Muscle of leg (tissue), 11 donors: Measurements from ENCODE around the gene PIP4K2A. TPM values are rescaled to one million over a fixed set of nuclear protein-coding genes. Genes with fewer than 3 reads are reported as not detected.
A peak's percentile ranks its signal among the peaks of the same experiment; 100 is the strongest.

Source experiments
- DNase-seq: peaks from one replicate; pipeline ENCODE4 v3.0.0; 2013
- H3K27ac ChIP-seq: one replicate; pipeline ENCODE4 v1.5.1; 2013; ENCODE audit warnings: mild to moderate bottlenecking, low read length, control low read depth
- H3K27me3 ChIP-seq: one replicate; pipeline ENCODE4 v1.6.1; 2013; ENCODE audit warnings: low read length; ENCODE audit not compliant: control insufficient read depth, insufficient read depth
- H3K36me3 ChIP-seq: one replicate; pipeline ENCODE4 v1.6.1; 2013; ENCODE audit warnings: low read length; ENCODE audit not compliant: control insufficient read depth, insufficient read depth
- H3K4me1 ChIP-seq: one replicate; pipeline ENCODE4 v1.6.1; 2013; ENCODE audit warnings: low read length; ENCODE audit not compliant: control insufficient read depth, insufficient read depth
- H3K4me3 ChIP-seq: one replicate; pipeline ENCODE4 v1.5.1; 2013; ENCODE audit warnings: low read length, control low read depth
- H3K9me3 ChIP-seq: replicated peaks from 2 replicates; pipeline ENCODE4 v1.6.1; 2013; ENCODE audit warnings: low read depth, low read length; ENCODE audit not compliant: control insufficient read depth
- WGBS: methylation state at CpG from one replicate; pipeline ENCODE4 v1.1.5; 2013; ENCODE audit warnings: missing lambda C conversion rate; ENCODE audit not compliant: insufficient coverage; 5-methylcytosine and 5-hydroxymethylcytosine counted together
- polyA plus RNA-seq, 8 donors: library from polyadenylated mRNA; unstranded; fragments of 120-200 nt; gene quantifications; one replicate each; pipeline versions ENCODE4 v1.2.1 to v1.2.3, GENCODE V29; 2013; ENCODE audit warnings: inconsistent platforms in 1 of 8, low replicate concordance in 1 of 8; ENCODE audit not compliant: insufficient read length in 8 of 8, insufficient read depth in 1 of 8
- total RNA-seq: library from RNA; stranded (reverse); fragments of 120-200 nt; gene quantifications from one replicate; pipeline ENCODE4 v1.2.4, GENCODE V29; 2013

The PIP4K2A gene
- total and polyA plus RNA-seq, 9 donors = 15.4 to 22.4 (median 18.3) TPM

DNA sequence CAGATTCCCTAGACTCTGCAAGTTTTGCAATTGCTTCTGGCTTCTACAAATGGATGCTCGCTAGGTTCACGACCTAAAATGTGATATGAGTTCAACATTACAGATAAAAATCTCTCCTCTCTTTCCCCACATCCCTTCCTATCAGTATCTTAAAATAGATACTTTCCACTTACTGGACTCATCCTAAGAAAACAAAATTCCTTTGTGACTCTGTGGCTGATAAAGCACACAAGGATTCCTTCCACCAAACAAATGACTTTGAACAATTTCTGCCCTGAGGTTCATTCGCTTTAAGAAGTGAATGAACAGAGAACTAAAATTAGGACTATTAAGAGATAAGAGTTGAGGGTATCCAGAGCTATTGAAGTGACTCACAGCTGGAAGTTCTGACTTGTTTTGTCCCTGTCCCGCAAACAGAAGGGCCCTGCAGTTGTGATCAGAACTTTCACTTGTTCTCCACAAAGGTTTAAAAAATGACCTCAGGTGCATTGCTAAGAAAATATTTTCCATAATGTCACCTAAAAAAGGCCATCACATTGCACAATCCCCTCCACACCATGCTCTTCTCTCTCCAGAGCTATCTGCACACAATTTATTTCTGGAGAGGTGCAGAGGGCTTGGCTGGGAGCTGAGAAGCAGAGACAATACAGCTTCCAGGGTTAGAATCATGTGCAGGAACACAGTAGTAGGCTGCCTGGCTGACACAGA is 96.1 kb downstream of the PIP4K2A start:
- Histone ChIP-seq H3K4me3 (no peak overlapping the region), H3K27ac (no peak overlapping the region), H3K9me3 (no peaks in the 10 kb centered on the region), H3K4me1 (peaks cover 17% of the 10 kb centered on the region), H3K36me3 (no peaks in the 10 kb centered on the region), H3K27me3 (no peaks in the 10 kb centered on the region)
- 80% methylated on average over 1 of the region's 4 CpGs for WGBS
- no peak for DNase-seq

- WGBS = no CpG with 5 or more reads among the region's 3 CpGs
- no peak overlapping the region for H3K4me3 ChIP-seq
- H3K27me3 ChIP-seq = no peaks in the 10 kb centered on the region
- no peak overlapping the region for H3K27ac ChIP-seq
- H3K36me3 ChIP-seq = no peaks in the 10 kb centered on the region
- DNase-seq = no peak
- H3K4me1 ChIP-seq = peaks cover 17% of the 10 kb centered on the region
- no peaks in the 10 kb centered on the region for H3K9me3 ChIP-seq
Measured at GRCh38 chr10:22617516-22617915, 96.9 kb downstream of the PIP4K2A start.

DNA sequence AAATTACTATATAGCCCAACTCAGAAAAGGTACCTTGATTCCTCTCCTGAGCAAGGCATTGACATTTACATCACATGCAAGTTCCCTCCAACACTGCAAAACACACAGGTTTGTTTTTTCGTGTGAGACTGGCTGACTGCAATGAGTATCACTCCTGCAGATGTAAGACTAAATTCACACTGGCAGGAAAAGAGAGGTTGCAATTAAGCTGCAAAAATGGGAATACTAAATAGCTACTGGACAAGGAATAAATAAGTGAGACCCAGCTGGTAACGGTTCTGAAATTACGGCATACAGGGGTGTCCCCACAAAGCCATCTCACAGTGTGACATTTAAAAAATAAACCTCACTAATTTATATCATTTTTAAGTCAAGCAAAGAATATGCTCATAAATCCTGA is 97.3 kb downstream of the PIP4K2A start:
- H3K36me3 ChIP-seq = no peaks in the 10 kb centered on the region
- H3K27ac ChIP-seq = no peak overlapping the region
- no peaks in the 10 kb centered on the region for H3K27me3 ChIP-seq
- no peaks in the 10 kb centered on the region for H3K9me3 ChIP-seq
- H3K4me1 ChIP-seq = peaks cover 15% of the 10 kb centered on the region
- DNase-seq = no peak
- H3K4me3 ChIP-seq = no peak overlapping the region
- no CpG with 5 or more reads among the region's 3 CpGs for WGBS

DNA sequence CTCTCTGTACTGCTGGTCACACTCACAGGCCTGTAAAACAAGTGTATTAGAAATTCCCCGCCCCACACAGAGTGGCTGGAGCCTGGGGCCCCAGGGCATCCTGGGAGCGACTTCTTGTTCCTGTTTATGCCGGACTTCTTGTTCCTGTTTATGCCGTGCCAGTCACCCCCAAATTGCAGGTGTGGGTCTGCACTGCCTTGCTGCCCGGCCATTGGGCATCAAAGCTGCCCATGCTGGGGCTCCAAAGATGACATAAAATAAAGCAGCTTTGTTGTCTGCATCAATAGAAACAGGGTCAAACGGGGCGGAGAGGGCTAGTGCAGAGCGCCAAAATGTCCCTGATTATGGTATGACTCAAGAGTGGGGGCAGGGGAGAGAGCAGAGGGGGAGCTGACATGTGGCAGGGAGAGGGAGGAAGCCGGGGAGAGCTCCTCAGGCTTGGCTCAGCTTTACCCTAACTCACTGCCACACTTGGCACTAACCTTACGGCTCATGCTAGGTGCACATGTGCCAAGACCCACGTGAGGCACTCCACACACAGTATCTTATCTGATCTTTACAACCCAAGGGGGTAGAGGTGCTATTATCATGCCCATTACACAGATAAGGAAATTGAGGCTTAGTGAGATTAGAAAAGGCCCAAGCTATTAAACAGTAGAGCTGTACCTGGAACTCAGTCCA is 98.4 kb downstream of the PIP4K2A start:
- Histone ChIP-seq H3K4me1 (peaks cover 15% of the 10 kb centered on the region), H3K4me3 (no peak overlapping the region)

GRCh38 chr10:22615101-22615500 is 99.3 kb downstream of the PIP4K2A start:
- Histone ChIP-seq H3K27ac (no peak overlapping the region), H3K27me3 (no peaks in the 10 kb centered on the region)

More for the DNA sequence above, 98.4 kb downstream of the PIP4K2A start:
- H3K27ac ChIP-seq = peak overlapping the region; percentile 20
- H3K36me3 ChIP-seq = no peaks in the 10 kb centered on the region
- H3K27me3 ChIP-seq = no peaks in the 10 kb centered on the region
- 79% methylated on average over 8 of the region's 11 CpGs for WGBS
- peak; percentile 43 for DNase-seq
- no peaks in the 10 kb centered on the region for H3K9me3 ChIP-seq

GRCh38 chr10:22613011-22613410 is 101.4 kb downstream of the PIP4K2A start:
- no peak overlapping the region for H3K4me3 ChIP-seq
- H3K27ac ChIP-seq = no peak overlapping the region
- 77% methylated on average over 6 of the region's 6 CpGs for WGBS
- no peaks in the 10 kb centered on the region for H3K9me3 ChIP-seq
- peaks cover 2% of the 10 kb centered on the region for H3K4me1 ChIP-seq
- no peak for DNase-seq
- H3K27me3 ChIP-seq = no peaks in the 10 kb centered on the region
- H3K36me3 ChIP-seq = peaks cover 5% of the 10 kb centered on the region

More at GRCh38 chr10:22615101-22615500, 99.3 kb downstream of the PIP4K2A start:
- Histone ChIP-seq H3K9me3 (no peaks in the 10 kb centered on the region), H3K4me1 (peaks cover 11% of the 10 kb centered on the region), H3K36me3 (no peaks in the 10 kb centered on the region), H3K4me3 (no peak overlapping the region)
- 100% methylated on average over 1 of the region's 2 CpGs for WGBS
- DNase-seq = no peak

DNA sequence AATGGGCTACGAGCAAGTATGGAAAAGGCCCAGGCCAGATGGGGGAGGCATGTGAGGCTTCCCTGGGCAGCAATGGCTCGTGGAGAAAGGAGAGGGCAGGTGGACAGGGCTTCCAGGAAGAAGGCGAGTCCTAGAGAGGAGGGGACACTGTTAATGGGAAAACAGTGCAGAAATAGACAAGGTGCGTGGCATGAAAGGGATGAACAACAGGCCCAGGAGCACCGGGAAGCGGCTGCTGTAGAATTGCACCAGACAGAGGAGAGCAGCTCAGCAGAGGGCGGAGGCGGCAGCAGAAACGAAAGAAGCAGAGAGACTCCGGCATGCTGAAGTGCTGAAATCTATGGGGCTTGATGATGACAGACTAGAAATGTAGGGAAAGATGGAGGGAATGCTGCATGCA is 102.1 kb downstream of the PIP4K2A start:
- peaks cover 2% of the 10 kb centered on the region for H3K4me1 ChIP-seq
- no peaks in the 10 kb centered on the region for H3K9me3 ChIP-seq
- no peak overlapping the region for H3K4me3 ChIP-seq
- peaks cover 6% of the 10 kb centered on the region for H3K36me3 ChIP-seq
- no peak for DNase-seq
- H3K27ac ChIP-seq = no peak overlapping the region
- WGBS = 88% methylated on average over 9 of the region's 10 CpGs
- no peaks in the 10 kb centered on the region for H3K27me3 ChIP-seq

GRCh38 chr10:22611425-22612115 is 102.8 kb downstream of the PIP4K2A start:
- Histone ChIP-seq H3K27me3 (no peaks in the 10 kb centered on the region), H3K4me3 (no peak overlapping the region), H3K27ac (no peak overlapping the region), H3K9me3 (no peaks in the 10 kb centered on the region), H3K4me1 (peaks cover 2% of the 10 kb centered on the region), H3K36me3 (peaks cover 10% of the 10 kb centered on the region)
- 90% methylated on average over 3 of the region's 8 CpGs for WGBS
- DNase-seq = no peak

DNA sequence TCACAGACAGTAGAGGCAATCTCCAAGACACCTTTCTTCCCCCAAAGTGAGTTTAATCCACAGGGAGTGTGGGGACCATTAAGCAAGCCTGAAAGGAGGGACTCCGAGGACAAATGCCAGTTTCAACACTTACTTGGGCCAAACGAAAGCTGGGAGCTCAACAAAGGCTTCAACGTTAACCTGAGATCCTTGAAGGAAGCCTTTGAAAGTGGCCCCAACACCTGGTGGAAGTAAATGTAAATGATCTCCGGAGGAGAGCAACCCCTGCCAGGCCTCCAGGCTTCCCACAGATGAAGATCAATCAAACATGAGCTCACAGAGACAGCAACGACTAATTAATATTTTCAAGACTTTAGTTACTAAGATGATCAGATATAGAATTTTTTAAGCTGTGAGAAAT is 103.8 kb downstream of the PIP4K2A start:
- peaks cover 10% of the 10 kb centered on the region for H3K36me3 ChIP-seq
- no peaks in the 10 kb centered on the region for H3K9me3 ChIP-seq
- H3K4me1 ChIP-seq = no peaks in the 10 kb centered on the region
- no CpG with 5 or more reads among the region's 5 CpGs for WGBS
- no peak overlapping the region for H3K27ac ChIP-seq
- no peaks in the 10 kb centered on the region for H3K27me3 ChIP-seq
- no peak for DNase-seq
- H3K4me3 ChIP-seq = no peak overlapping the region

DNA sequence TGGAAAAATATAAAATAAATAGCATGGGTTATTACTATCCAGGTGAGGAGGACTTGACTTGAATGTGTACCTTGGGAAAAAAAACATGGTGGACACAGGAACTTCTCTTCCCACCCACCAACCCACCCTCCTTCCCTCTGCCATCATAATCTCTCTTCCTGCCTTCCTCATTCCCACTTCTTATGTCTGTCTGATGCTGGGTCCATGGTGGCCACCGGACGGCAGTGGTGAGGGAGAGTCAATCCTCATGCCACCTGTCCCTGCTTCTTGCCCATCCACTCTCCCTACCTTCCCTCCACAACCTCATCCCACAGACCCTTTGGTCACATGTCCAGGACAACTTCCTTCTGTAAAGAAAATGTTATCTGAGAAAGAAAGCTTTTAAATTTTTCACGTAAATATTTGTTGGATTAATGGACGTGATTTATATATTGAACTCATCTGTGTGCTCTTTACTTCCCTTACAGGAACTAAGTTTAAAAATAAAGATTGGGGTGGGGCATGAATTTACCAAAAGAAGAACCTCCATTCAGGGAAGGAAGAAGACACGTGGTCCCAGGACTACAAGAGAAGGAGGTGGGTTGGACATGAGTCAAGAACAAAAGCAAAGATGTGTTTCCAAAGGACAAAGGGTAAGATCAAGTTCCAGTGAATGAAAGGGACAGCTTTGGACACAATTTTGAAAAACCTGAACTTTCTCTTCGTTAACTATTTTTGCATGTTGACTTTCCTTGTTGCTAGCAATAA is 104.5 kb downstream of the PIP4K2A start:
- 0% methylated on average over 1 of the region's 6 CpGs for WGBS
- peaks cover 10% of the 10 kb centered on the region for H3K36me3 ChIP-seq
- no peak for DNase-seq
- no peak overlapping the region for H3K4me3 ChIP-seq
- H3K4me1 ChIP-seq = peaks cover under 1% of the 10 kb centered on the region
- no peaks in the 10 kb centered on the region for H3K9me3 ChIP-seq
- no peak overlapping the region for H3K27ac ChIP-seq
- H3K27me3 ChIP-seq = no peaks in the 10 kb centered on the region
